A549 (cell line): Measurements from ENCODE around the gene LAMC3. TPM values are rescaled to one million over a fixed set of nuclear protein-coding genes. Genes with fewer than 3 reads are reported as not detected.

ENCODE experiments used
- ATAC-seq, 2 experiments: fragments of 200-7000 bp in 1 of 2; fragments of >200 bp in 1 of 2; cut with Nextera tagmentation in 1 of 2; cut with Tn5 transposase in 1 of 2; 3 replicates each; pipeline versions ENCODE4 v1.8.0 to v1.9.1; 2018 to 2020; ENCODE audit warnings: mild to moderate bottlenecking in 1 of 2, moderate library complexity in 1 of 2
- CTCF ChIA-PET: fragments of 300-600 bp; sonication (Branson Sonifier 250); formaldehyde crosslinking; extraction: SDS; loops from one replicate; lab custom pipeline; 2021; ENCODE audit warnings: antibody characterized with exemption, inconsistent platforms; lab: Yijun Ruan, JAX
- POLR2A ChIA-PET: fragments of 350-600 bp; formaldehyde crosslinking; extraction: SDS; loops from one replicate; lab custom pipeline; 2021; ENCODE audit warnings: antibody characterized with exemption, inconsistent platforms; lab: Yijun Ruan, JAX
- DNase-seq, 2 experiments: peaks; one replicate each; pipeline versions ENCODE4 v3.0.0 to v3.0.0-alpha.2; 2011 to 2016; ENCODE audit warnings: low read depth in 1 of 2, low spot score in 1 of 2
- FAIRE-seq: peaks from 2 replicates; lab custom pipeline; 2011; peaks lifted over from hg19 to GRCh38; lab: Jason Lieb, UNC
- H3K27ac ChIP-seq, 2 experiments: fragments of >200 bp; sonication (Bioruptor Twin); formaldehyde crosslinking; 3 replicates each; pipeline ENCODE4 v1.5.1; 2016 to 2017
- H3K4me1 ChIP-seq: fragments of >200 bp; sonication (Bioruptor Twin); formaldehyde crosslinking; 3 replicates; pipeline ENCODE4 v1.6.1; 2016
- H3K4me2 ChIP-seq: fragments of >200 bp; sonication (Bioruptor Twin); formaldehyde crosslinking; 3 replicates; pipeline ENCODE4 v1.6.1; 2016
- H3K4me3 ChIP-seq: fragments of >200 bp; sonication (Bioruptor Twin); formaldehyde crosslinking; 3 replicates; pipeline ENCODE4 v1.5.1; 2016
- H3K9me3 ChIP-seq: fragments of >200 bp; sonication (Bioruptor Twin); formaldehyde crosslinking; 3 replicates; pipeline ENCODE4 v1.6.1; 2016
- CBX2 ChIP-seq: fragments of 200-600 bp; sonication (generic); IDR thresholded peaks from 2 replicates; pipeline ENCODE4 v1.6.1; 2016; ENCODE audit warnings: low read depth, mild to moderate bottlenecking, borderline replicate concordance
- CBX8 ChIP-seq: fragments of 200-600 bp; sonication (generic); IDR thresholded peaks from 2 replicates; pipeline ENCODE4 v1.6.1; 2016
- CEBPB ChIP-seq, 2 experiments: fragments of >200 bp in 1 of 2; sonication (Bioruptor Twin) in 1 of 2; formaldehyde crosslinking in 1 of 2; IDR thresholded peaks; 2 replicates each; pipeline ENCODE4 v1.6.1; 2012 to 2016
- EHF ChIP-seq: fragments of 250-450 bp; sonication (Bioruptor Pico); IDR thresholded peaks from 2 replicates; pipeline ENCODE4 v1.5.0; 2020; ENCODE audit warnings: mild to moderate bottlenecking
- EHMT2 ChIP-seq: fragments of 200-600 bp; sonication (generic); IDR thresholded peaks from 2 replicates; pipeline ENCODE4 v1.6.1; 2016; ENCODE audit warnings: antibody characterized with exemption, low read depth, mild to moderate bottlenecking, moderate library complexity
- EP300 ChIP-seq, 2 experiments: fragments of >200 bp; sonication (Bioruptor Twin); formaldehyde crosslinking; IDR thresholded peaks; 2 replicates in 1 of 2; 3 replicates in 1 of 2; pipeline ENCODE4 v1.6.1; 2016 to 2017
- FOSB ChIP-seq: fragments of 250-450 bp; sonication (Bioruptor Pico); IDR thresholded peaks from 2 replicates; pipeline ENCODE4 v1.5.0; 2020; ENCODE audit warnings: mild to moderate bottlenecking, moderate library complexity
- HEYL ChIP-seq: fragments of 250-450 bp; sonication (Bioruptor Pico); IDR thresholded peaks from 2 replicates; pipeline ENCODE4 v1.8.0; 2021; ENCODE audit warnings: mild to moderate bottlenecking, moderate library complexity
- HOXA7 ChIP-seq: fragments of 250-450 bp; sonication (Bioruptor Pico); IDR thresholded peaks from 2 replicates; pipeline ENCODE4 v1.5.0; 2020; ENCODE audit warnings: mild to moderate bottlenecking, moderate library complexity
- HOXB13 ChIP-seq: fragments of 250-450 bp; sonication (Bioruptor Pico); IDR thresholded peaks from 2 replicates; pipeline ENCODE4 v1.5.0; 2020; ENCODE audit warnings: low read depth, mild to moderate bottlenecking, moderate library complexity
- JUNB ChIP-seq: fragments of >200 bp; sonication (Bioruptor Twin); formaldehyde crosslinking; IDR thresholded peaks from 2 replicates; pipeline ENCODE4 v1.6.1; 2016
- KDM1A ChIP-seq: fragments of 200-600 bp; sonication (generic); IDR thresholded peaks from 2 replicates; pipeline ENCODE4 v1.6.1; 2016; ENCODE audit warnings: low read depth, mild to moderate bottlenecking
- MYC ChIP-seq: IDR thresholded peaks from 2 replicates; pipeline ENCODE4 v1.6.1; 2012; ENCODE audit warnings: mild to moderate bottlenecking, inconsistent platforms, low read length, improper control_type of control experiment, borderline replicate concordance
- NR3C1 ChIP-seq: fragments of >200 bp; sonication (Bioruptor Twin); formaldehyde crosslinking; IDR thresholded peaks from 3 replicates; pipeline ENCODE4 v1.6.1; 2017
- PHF8 ChIP-seq: fragments of 200-600 bp; sonication (generic); IDR thresholded peaks from 2 replicates; pipeline ENCODE4 v1.6.1; 2016; ENCODE audit warnings: low read depth, mild to moderate bottlenecking, antibody characterized with exemption, moderate library complexity, borderline replicate concordance
- POLR2A ChIP-seq: IDR thresholded peaks from 2 replicates; pipeline ENCODE4 v1.6.1; 2012; ENCODE audit warnings: mild to moderate bottlenecking, low read length
- RCOR1 ChIP-seq: fragments of 150-350 bp; IDR thresholded peaks from 2 replicates; pipeline ENCODE4 v1.6.1; 2014; ENCODE audit warnings: antibody characterized with exemption, low read length, low read depth
- RNF2 ChIP-seq: fragments of 200-600 bp; sonication (generic); IDR thresholded peaks from 2 replicates; pipeline ENCODE4 v1.6.1; 2016; ENCODE audit warnings: low read depth, mild to moderate bottlenecking, antibody characterized with exemption, moderate library complexity, borderline replicate concordance
- SREBF2 ChIP-seq: fragments of 450-650 bp; IDR thresholded peaks from 2 replicates; pipeline ENCODE4 v1.6.1; 2014; ENCODE audit warnings: mild to moderate bottlenecking, moderate library complexity
- TP53 ChIP-seq: fragments of 250-450 bp; sonication (Bioruptor Pico); IDR thresholded peaks from 2 replicates; pipeline ENCODE4 v1.5.0; 2021; ENCODE audit warnings: mild to moderate bottlenecking, moderate library complexity
- ZC3H11A ChIP-seq: fragments of 450-650 bp; IDR thresholded peaks from 2 replicates; pipeline ENCODE4 v1.6.1; 2014; ENCODE audit warnings: antibody characterized with exemption, mild to moderate bottlenecking
- ZFP36 ChIP-seq: fragments of 450-650 bp; IDR thresholded peaks from 2 replicates; pipeline ENCODE4 v1.6.1; 2014; ENCODE audit warnings: borderline replicate concordance; ENCODE audit not compliant: partially characterized antibody
- WGBS: methylation state at CpG from one replicate; pipeline ENCODE4 v1.1.6; 2017; ENCODE audit errors: missing lambda C conversion rate; 5-methylcytosine and 5-hydroxymethylcytosine counted together
- polyA plus RNA-seq, 4 experiments: library from polyadenylated mRNA; depleted of rRNA in 3 of 4; stranded (reverse); fragments of >200 nt; fragmentation: RNase III in 1 of 4; extraction: RNeasy Plus Mini Kit Qiagen cat#74134 plus additional on column Dnase treatment in 1 of 4; gene quantifications; 2 replicates in 3 of 4; 3 replicates in 1 of 4; pipeline ENCODE4 v1.2.3, GENCODE V29; 2011 to 2017
- TF ChIP-seq, protein P1 (sequence below): IDR thresholded peaks from 2 replicates; pipeline ENCODE4 v1.6.1; 2012
- TF ChIP-seq, protein P2 (sequence below): fragments of 450-650 bp; IDR thresholded peaks from 2 replicates; pipeline ENCODE4 v1.6.1; 2014; ENCODE audit warnings: antibody characterized with exemption
- TF ChIP-seq, protein P3 (sequence below): IDR thresholded peaks from 2 replicates; pipeline ENCODE4 v1.6.1; 2012; ENCODE audit warnings: low read depth, borderline replicate concordance
- TF ChIP-seq, protein P4 (sequence below): fragments of >200 bp; sonication (Bioruptor Twin); formaldehyde crosslinking; IDR thresholded peaks from 2 replicates; pipeline ENCODE4 v1.6.1; 2016
- TF ChIP-seq, protein P5 (sequence below): fragments of >200 bp; sonication (Bioruptor Twin); formaldehyde crosslinking; IDR thresholded peaks from 3 replicates; pipeline ENCODE4 v1.5.1; 2016

Gene LAMC3
- polyA plus RNA-seq, 2 of the 4 experiments (the other 2 are of a cell fraction), result 1.0 to 1.5 TPM

DNA sequence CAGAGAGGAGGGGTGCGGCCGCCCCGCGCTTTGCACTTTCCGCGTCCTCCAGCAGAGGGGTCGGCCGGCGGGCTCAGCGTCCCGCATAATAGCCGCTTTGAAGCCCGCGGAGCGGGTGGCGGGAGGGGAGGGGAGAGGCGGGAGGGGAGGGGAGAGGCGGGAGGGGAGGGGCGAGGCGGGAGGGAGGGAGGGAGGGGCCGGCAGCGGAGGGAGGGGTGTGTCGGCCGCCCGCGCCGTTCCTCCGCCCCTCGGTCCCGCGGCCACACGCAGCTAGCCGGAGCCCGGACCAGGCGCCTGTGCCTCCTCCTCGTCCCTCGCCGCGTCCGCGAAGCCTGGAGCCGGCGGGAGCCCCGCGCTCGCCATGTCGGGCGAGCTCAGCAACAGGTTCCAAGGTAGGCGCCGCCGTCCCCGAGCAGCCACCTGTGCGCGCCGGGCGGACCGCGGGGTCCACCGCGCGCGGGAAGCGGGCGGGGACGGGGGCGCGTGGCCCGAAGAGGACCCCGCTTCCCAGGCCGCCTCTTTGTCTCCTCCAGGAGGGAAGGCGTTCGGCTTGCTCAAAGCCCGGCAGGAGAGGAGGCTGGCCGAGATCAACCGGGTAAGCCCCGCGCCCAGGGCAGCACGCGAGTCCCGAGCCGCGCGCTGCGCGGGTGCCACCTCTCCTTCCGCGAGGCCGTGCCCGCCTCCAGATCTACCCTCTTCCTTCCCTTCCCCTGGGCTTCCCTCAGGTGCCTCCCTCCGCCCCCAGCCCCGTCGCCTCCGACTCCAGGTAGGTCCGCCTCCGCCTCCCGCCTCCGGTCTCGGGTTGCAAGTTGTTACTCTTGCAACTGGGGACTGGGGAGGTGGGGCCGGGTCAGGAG lies 87.5 kb downstream of the LAMC3 start, which contains the start of gene AIF1L (continued):
- TF ChIP-seq MYC (no peak), CBX2 (no peak)
- TF ChIP-seq, all 56 proteins: peak for 0

DNA sequence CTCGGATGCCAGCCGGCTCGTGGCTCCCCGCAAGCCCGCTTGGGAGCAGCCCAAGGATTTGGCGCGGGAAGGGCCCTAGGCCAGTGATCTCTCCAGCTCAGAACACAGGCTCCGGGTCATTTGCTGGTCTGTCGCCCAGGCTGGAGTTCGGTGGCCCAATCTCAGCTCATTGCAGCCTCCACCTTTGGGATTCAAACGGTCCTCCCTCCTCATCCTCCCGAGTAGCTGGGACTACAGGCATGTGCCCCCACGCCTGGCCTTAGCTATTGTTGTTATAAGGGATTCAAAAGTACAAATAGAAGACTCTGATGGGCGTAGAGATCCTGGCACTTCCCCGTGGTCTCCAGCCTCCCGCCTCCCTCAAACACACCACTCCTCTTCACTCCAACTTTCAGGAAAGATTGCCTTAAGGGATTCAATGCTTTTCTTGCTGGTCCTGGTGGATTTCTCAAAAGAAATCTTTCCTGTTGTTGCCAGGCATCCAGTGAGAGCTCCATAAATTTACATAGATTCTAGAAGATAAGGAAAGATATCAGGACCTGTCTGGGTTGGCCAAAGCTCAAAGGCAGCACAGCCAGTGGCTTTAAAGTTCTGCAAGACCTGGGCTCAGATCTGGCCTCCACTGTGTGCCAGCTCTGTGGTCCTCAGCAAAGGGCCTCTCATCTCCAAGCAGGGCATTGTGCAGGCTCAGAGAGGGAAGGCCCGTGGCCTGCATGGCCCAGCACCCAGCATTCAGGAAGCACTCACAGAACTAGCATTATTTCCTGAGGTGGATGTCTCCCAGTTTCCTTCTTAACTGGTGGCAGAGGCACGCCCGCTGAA lies 88.4 kb downstream of the LAMC3 start:
- ATAC-seq (peak in 1 of 2 experiments; percentile 5; a peak in 2 of 6 replicates), DNase-seq (no peak), FAIRE-seq (no peak)
- ChIA-PET POLR2A (interaction anchor here (0.5 to 1.3 kb wide), 2 partner anchors 28 to 42 kb away, joined by 3 to 5 read pairs; partner anchors contain the start of gene NUP214), CTCF (interaction anchor here (1.2 to 2.7 kb wide), 4 partner anchors 9 to 239 kb away, joined by 3 to 7 read pairs (median 5); no protein-coding TSS in a partner anchor)
- WGBS, result 76% methylated on average over 17 of the region's 19 CpGs
- Histone ChIP-seq H3K4me2 (peak overlapping the region; percentile 97), H3K4me1 (0 out of 3 replicates have a peak, but pooled peaks cover 7% of the 10 kb centered on the region), H3K4me3 (peak overlapping the region; percentile 70), H3K27ac (no peak overlapping the region)
- TF ChIP-seq SREBF2 (no peak), CEBPB (IDR thresholded peaks at IDR 0.05) (no peak), POLR2A (no peak), CBX8 (no peak), CBX2 (no peak)
- TF ChIP-seq, all 56 proteins: peak for 0
- H3K9me3 ChIP-seq, result no peaks in the 10 kb centered on the region

DNA sequence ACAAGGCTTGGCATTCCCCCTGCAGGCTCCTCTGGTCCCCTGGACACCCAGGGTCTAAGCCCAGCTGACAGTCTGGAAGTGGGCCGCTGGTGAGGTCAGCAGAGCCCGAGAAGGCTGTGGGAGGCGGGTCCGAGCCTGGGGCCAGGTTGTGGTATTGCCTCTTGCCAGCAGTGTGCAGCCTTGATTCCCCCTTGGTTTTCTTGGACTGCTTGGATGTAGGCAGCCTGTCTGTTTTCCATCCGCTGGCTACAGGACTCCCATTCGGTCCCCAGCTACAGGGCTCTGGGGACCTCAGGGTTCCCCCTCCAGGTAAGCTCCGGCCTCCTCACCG lies 88.9 kb downstream of the LAMC3 start:
- FAIRE-seq, result no peak
- ChIA-PET POLR2A (interaction anchor here (0.5 to 2.4 kb wide), 3 partner anchors 27 to 41 kb away, joined by 3 to 11 read pairs (median 5); partner anchors contain the start of gene NUP214), CTCF (interaction anchor here (0.9 to 2.7 kb wide), 3 partner anchors 11 to 239 kb away, joined by 3 to 7 read pairs (median 3); no protein-coding TSS in a partner anchor)

DNA sequence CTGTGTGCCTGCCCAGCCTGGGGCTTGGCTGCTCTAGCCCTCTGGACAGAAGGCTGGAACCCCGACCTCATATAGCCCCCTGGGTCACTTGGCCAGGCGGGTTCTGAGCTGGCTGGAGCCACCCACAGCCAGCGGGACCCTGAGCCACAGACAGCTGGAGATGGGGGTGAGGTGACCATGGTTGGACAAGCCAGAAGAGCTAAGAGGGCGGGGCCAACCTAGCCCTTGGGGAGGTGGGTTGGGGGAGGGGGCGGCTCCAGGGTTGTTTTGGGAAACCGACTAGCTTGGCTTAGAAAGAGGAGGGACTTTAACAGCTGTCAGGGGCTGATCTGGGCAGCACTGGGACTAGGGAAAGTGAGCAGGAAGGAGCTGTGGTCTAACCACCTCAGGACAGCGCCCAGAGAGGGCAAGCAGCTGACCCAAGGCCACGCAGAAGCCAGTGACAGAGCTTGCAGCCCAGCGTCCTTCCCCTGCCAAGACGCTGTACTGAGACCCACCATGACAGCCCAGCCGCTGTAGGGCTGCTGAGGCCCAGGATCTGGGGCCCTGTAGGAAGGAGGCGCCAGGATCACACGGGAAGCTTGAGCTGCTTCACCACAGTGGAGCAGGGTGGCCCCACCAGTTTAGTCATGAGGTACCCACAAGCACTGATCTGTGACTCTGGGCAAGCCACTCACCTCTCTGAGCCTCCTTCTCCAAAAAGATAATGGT lies 89.6 kb downstream of the LAMC3 start:
- ChIA-PET CTCF (interaction anchor here (0.9 to 2.7 kb wide), 5 partner anchors 10 to 52 kb away, joined by 3 to 7 read pairs (median 4); no protein-coding TSS in a partner anchor), POLR2A (interaction anchor here (2.4 kb wide), 1 partner anchor 27 kb away, joined by 11 read pairs; the partner anchor contains the start of gene NUP214)
- WGBS, result 81% methylated on average over 8 of the region's 13 CpGs
- 0 out of 3 replicates have a peak, but pooled peaks cover 7% of the 10 kb centered on the region for H3K4me1 ChIP-seq
- no peaks in the 10 kb centered on the region for H3K9me3 ChIP-seq
- no peak overlapping the region for H3K4me2 ChIP-seq
- H3K27ac ChIP-seq, result no peak overlapping the region
- DNase-seq (no peak), FAIRE-seq (no peak), ATAC-seq (no peak)
- H3K4me3 ChIP-seq, result no peak overlapping the region
- TF ChIP-seq, protein P1, sequence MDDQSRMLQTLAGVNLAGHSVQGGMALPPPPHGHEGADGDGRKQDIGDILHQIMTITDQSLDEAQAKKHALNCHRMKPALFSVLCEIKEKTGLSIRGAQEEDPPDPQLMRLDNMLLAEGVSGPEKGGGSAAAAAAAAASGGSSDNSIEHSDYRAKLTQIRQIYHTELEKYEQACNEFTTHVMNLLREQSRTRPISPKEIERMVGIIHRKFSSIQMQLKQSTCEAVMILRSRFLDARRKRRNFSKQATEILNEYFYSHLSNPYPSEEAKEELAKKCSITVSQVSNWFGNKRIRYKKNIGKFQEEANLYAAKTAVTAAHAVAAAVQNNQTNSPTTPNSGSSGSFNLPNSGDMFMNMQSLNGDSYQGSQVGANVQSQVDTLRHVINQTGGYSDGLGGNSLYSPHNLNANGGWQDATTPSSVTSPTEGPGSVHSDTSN, result no peak
- TF ChIP-seq, protein P2, sequence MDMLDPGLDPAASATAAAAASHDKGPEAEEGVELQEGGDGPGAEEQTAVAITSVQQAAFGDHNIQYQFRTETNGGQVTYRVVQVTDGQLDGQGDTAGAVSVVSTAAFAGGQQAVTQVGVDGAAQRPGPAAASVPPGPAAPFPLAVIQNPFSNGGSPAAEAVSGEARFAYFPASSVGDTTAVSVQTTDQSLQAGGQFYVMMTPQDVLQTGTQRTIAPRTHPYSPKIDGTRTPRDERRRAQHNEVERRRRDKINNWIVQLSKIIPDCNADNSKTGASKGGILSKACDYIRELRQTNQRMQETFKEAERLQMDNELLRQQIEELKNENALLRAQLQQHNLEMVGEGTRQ, result no peak
- TF ChIP-seq EHF (CRISPR knock-in tag) (no peak), EP300 (IDR thresholded peaks at IDR 0.05) (no peak), JUNB (no peak), FOSB (CRISPR knock-in tag) (no peak), HEYL (CRISPR knock-in tag) (no peak), KDM1A (no peak), EHMT2 (no peak), RNF2 (no peak)
- TF ChIP-seq, protein P3, sequence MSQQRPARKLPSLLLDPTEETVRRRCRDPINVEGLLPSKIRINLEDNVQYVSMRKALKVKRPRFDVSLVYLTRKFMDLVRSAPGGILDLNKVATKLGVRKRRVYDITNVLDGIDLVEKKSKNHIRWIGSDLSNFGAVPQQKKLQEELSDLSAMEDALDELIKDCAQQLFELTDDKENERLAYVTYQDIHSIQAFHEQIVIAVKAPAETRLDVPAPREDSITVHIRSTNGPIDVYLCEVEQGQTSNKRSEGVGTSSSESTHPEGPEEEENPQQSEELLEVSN, result no peak

More for the DNA sequence above, 88.9 kb downstream of the LAMC3 start:
- H3K4me3 ChIP-seq, result no peak overlapping the region
- H3K9me3 ChIP-seq, result no peaks in the 10 kb centered on the region
- no peak overlapping the region for H3K27ac ChIP-seq
- ATAC-seq (no peak), DNase-seq (no peak)
- WGBS, result 91% methylated on average over 7 of the region's 8 CpGs
- TF ChIP-seq HEYL (CRISPR knock-in tag) (no peak), HOXA7 (CRISPR knock-in tag) (no peak), ZC3H11A (no peak), TP53 (CRISPR knock-in tag) (no peak), NR3C1 (no peak), HOXB13 (CRISPR knock-in tag) (no peak), RNF2 (no peak), PHF8 (no peak), RCOR1 (no peak), ZFP36 (no peak)
- TF ChIP-seq, protein P4, sequence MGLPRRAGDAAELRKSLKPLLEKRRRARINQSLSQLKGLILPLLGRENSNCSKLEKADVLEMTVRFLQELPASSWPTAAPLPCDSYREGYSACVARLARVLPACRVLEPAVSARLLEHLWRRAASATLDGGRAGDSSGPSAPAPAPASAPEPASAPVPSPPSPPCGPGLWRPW, result no peak
- TF ChIP-seq, protein P5, sequence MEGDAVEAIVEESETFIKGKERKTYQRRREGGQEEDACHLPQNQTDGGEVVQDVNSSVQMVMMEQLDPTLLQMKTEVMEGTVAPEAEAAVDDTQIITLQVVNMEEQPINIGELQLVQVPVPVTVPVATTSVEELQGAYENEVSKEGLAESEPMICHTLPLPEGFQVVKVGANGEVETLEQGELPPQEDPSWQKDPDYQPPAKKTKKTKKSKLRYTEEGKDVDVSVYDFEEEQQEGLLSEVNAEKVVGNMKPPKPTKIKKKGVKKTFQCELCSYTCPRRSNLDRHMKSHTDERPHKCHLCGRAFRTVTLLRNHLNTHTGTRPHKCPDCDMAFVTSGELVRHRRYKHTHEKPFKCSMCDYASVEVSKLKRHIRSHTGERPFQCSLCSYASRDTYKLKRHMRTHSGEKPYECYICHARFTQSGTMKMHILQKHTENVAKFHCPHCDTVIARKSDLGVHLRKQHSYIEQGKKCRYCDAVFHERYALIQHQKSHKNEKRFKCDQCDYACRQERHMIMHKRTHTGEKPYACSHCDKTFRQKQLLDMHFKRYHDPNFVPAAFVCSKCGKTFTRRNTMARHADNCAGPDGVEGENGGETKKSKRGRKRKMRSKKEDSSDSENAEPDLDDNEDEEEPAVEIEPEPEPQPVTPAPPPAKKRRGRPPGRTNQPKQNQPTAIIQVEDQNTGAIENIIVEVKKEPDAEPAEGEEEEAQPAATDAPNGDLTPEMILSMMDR, result no peak
- 0 out of 3 replicates have a peak, but pooled peaks cover 7% of the 10 kb centered on the region for H3K4me1 ChIP-seq
- H3K4me2 ChIP-seq, result no peak overlapping the region
